Stimulated activated CD4-positive, alpha-beta T cell treated with anti-CD3 and anti-CD28 coated beads, Interleukin-15, amount 100 ng/mL, for 48 hours (primary cell): ENCODE results near the gene TRANK1.
A peak's percentile ranks its signal among the peaks of the same experiment; 100 is the strongest.
"Not testable (repeated sequence)": the region's sequence is repeated elsewhere in the genome, so short reads cannot be mapped to it uniquely, and the experiment has no call there.

Experiments used
- DNase-seq, 2 donors: peaks; one replicate each; pipeline ENCODE4 v3.0.0-alpha.2; 2020; ENCODE audit warnings: low read depth in 2 of 2

Gene TRANK1

DNA sequence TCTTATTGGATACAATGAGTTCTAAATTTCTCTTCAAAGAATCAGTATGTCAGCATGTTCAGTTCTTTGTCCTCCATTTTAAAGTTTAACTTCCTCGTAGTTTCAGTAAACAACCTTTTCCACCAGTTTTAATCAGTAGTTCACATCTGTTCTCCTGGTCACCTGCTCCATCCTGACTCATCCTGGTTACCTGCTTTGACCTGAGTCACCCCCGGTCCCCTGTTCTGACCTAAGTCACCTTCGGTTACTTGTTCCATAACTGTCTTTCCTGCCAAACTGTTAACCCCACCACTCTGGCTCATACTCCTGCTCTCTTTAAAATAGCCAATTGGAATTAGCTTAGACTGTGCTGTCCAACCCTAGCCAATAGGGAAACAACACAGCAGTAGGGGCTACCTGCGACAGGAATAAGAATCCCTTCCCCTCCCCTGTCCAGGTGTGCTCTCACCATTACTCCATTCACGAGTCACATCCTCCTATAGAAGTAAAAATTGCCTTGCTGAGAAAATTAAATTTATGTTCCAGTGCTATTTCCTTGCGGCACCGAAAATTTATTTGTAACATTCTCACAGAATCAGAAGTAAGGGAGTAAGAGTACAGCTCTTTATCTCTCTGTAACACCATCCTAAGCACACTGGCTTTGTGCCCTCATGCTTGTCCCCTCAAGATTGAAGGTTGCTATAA, 23.8 kb downstream of the TRANK1 start:
- DNase-seq, result no peak

DNA sequence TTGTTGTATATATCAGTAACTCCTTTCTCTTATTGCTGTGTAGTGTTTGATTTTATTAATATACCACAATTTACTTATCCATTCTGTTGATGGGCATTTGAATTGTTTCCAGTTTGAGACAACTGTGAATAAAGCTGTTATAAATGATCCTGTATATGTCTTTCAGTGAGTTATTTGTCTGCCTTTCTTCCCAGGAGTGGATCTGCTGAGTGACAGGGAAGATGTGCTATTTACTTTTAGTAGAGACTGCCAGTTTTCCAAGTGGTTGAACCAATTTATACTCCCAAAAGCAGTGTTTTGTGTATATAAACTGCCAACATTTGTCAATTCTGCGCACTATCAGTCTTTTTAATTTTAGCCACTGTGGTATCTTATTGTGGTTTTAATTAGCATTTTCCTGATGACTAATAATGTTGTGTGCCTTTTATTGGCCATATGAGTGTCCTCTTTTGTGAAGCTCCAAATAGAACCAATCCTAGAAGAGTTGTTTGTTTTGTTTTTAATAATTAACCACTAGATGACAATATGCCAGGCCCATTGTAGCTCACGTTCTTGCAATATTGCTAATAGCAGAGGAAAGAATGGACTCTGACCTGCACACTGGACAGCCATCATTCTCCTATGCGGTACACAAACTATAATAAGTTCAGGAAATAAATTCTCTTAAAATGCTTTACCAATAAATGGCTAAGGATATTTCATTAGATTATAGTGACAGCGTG, 25.3 kb downstream of the TRANK1 start:
- no peak for DNase-seq

DNA sequence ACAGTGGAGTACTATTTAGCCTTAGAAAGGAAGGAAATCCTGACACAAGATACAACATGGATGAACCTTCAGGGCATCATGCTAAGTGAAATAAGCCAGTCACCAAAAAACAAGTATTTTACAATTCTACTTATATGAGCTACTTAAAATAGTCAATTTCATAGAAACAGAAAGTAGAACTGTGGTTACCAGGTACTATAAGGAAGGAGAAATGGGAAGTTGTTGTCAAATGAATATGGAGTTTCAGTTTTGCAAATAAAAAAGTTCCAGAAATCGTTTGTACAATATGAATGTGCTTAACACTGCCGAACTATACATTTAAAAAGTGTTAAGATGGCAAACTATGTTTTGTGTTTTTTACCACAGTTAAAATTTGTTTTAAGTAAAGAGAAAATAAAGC, 26.8 kb downstream of the TRANK1 start:
- DNase-seq, result no peak

DNA sequence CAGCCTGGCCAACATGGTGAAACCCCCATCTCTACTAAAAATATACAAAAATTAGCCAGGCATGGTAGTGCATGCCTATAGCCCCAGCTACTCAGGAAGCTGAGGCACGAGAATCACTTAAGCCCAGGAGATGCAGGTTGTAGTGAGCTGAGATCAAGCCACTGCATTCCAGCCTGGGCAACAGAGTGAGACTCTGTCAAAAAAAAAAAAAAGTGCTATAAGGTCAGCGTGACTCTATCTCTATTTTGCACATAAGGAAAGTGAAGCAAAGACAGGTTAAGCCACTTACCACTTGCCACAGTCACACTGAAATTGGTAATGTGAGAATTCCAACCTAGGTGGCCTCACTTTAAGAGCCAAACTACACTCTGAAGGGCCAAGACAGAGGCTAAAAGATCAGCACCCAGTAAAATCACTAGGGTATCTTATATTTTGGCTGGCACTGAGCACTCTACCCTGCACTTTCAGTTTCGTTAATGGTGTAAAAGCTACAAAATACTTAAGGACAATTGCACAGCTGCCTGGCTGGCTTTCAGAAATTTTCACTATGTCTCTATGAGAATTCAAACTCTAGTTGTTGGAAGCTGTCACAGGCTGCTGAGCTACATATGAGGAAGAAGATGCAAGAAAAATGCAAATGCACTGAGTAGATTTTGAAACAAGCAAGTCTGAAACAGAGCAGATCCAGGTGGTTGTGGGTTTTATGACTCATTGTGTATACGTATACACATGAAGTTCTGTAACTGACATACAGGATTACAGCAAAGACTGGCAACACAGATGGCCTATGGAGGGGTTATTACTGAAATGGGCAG, 32.7 kb downstream of the TRANK1 start:
- DNase-seq, result no peak

DNA sequence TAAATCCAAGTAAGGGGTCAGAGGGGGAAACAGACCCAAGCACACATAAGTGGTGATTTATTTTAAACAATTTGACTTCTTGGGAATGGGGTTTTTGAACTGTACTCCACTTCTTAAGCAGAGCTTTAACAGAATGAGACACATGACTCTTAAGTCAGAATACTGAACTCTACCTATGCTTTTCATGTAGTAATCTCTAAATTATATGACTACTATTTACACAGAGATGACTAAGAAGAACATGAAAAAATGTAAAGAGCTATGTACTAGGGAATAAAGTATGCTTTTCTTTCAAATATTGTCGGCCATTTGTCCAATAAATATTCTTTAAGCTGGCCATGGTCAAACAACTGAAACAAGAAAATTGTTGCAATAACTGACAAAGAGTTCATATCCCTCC, 35.2 kb downstream of the TRANK1 start:
- DNase-seq, result no peak

DNA sequence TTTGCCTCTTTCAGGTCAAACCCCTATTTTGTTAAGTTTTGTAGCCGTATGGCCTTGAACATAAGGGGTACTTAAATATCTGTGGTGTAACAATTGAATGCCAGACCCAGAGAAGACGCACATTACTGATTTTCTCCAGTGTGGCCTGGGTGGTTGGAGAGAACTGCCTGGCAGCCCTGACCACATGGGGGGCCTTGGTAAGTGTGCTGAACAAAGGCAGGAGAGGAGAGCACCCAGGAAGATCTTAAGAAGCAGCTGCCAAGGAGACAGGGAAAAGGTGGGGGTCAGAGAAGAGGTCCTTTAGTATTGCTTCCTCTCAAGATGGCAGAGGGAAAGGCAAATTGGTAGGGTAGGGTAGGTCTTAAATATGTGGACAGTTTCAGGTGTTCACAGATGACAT, 35.7 kb downstream of the TRANK1 start:
- no peak for DNase-seq

DNA sequence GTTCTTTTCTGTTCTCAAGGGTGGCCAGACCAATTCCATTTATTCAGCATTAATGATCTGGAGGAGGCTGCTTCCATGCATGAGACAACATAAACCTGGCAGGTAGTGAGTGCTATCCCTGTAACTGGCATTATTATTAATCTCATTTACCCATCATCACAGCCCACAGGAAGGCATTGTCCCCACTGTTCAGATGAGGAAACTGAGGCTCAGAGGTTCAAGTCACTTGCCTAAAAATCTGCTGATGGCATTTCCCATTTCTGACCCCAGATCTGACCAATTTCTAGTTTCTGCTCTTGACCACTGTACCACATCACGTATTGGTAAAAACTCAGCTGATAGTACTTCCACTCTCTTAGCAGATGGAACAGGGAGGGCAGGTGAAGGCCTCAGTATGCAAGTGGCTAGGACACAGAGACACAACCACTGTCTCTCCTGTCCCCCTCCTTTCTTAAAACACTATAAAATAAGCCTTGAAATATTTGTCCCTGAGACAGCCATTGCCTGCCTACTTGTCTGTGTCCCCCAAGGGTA, 36.1 kb downstream of the TRANK1 start:
- DNase-seq, result no peak

DNA sequence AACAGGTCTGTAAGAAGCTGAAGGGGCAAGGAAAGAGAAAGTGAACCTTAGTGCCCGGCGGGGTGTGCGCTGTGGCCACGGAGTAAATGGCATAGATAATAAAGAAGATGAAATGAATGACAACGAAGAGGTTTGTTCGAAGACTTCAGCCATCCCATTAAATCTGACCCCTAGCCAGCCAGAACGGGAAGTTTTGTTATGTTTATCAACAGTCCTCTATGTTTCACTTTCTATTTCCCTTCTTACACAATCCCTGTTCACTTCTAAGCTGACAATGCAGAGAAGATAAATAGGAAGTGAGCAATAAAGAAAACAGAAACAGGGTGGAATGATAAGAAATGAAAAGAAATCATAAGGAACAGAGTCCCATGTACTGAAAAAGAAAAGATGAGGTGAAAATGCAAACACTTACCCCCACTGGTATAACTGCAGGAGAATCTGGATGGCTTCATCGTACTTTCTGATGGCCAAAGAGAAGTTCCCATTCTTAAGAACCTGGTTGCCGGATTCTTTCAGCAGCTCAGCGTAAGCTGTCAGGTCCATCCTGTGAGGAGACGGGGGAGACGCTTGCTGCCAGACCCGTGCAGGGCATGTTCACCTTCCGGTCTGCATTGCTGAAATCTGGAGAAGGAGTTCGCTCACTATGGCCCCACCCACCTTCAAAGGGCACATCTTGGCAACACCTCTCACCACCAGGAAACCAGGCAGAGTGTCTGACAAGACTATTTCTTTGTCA, 36.8 kb downstream of the TRANK1 start:
- DNase-seq, result peak; percentile 24 to 48

DNA sequence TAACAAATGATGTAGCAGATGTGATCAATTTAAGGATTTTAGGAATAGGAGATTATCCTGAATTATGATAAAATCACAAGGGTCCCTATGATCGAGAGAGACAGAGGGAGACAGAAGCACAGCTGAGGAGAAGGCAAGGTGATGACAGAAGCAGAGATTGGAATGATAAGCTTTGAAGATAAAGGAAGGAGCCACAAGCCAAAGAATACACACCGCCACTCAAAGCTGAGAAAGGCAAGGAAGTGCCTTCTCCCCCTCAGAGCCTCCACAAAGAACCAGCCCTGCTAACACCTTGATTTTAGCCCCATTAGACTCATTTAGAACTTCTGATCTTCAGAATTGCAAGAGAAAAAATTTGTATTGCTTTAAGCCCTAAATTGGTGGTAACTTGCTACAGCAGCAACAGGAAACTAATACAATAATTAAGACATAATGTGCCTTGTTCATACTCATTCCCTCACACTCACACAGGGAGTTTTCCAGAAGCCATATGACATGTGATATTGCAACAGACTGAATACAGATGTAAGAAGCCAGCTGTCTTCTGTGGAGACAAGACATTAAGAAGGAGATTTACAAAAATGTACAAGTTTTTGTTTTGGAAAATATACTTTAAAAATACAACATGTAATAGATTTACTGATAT, 38.2 kb downstream of the TRANK1 start:
- DNase-seq, result no peak

DNA sequence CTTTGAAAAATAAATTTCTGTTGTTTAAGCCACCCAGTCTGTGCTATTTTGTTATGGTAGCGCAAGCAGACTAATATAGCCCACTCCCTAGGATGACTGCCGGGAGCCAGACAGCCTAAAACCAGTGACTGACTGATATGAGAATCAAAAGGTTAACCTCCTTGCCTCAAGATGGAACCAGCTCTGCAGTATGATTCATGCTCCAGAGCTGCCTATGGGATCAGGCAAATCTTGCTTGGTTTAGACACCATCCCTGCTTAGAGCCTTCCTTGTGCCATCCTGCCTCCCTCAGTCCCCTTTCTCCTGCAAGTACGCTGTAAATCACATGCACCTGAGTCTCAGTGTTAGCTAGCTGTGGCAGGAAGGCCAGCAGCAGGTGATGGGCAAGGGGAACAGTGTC, 39.3 kb downstream of the TRANK1 start:
- no peak for DNase-seq

DNA sequence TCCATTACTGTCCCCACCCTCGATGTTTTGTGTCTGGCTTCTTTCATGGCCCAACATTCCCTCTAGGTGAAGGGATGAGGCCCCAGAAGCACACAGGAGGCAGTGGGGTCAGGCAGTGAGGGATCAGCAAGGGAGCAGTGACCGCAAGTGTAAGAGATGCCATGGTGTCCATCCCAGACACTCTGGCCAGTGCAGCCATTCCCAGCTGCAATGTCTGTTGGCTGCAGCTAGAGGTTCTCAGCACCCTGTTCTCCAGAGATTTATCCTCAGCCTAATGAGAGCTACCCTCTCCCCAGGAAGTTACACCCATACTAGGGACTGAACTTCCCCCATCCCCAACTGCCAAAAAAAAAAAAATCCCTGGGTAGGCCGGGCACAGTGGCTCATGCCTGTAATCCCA, 40.2 kb downstream of the TRANK1 start:
- no peak for DNase-seq

DNA sequence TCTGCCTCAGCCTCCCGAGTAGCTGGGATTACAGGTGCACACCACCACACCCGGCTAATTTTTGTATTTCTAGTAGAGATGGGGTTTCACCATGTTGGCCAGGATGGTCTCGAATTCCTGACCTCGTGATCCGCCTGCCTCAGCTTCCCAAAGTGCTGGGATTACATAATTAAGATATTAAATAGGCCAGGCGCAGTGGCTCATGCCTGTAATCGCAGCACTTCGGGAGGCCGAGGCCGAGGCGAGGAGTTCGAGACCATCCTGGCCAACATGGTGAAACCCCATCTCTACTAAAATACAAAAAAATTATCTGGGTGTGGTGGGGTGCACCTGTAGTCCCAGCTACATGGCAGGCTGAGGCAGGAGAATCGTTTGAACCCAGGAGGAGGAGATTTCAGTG, 40.8 kb downstream of the TRANK1 start:
- not testable (repeated sequence) for DNase-seq

DNA sequence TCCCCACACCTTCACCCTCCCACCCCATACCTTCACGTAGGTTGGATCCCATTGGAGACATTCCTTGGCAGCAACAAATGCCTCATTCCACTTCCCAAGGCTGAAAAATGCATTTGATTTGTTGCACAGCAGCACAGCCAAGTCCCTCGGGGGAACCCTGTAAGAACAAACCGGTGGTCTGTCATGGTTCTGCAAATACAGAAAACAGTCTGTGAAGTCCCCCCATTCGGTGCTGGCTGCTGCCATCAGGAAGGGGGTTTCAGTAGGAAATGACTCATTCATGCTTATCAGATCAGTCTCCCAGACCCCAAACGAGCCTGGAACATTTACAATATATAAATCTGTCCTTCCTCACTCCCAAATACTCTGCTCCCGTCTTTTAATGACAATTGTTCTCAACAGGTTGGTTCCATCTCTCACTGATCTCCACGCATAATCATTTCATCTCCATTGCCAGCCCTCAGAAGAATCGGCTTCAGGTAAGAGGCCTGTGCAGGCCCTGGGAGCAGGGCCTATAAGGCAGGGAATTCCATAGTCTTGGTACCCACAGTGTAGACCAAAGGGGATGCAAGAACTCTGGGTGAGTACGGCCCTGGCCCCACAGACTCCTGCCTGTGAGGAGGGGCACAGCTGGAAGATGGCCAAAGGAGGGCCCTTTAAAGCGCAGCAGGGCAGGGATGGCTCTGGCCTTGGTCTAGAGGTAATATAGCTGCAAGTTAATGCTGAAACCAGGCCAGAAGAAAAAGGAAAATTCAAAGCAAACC, 41.6 kb downstream of the TRANK1 start:
- DNase-seq, result no peak

DNA sequence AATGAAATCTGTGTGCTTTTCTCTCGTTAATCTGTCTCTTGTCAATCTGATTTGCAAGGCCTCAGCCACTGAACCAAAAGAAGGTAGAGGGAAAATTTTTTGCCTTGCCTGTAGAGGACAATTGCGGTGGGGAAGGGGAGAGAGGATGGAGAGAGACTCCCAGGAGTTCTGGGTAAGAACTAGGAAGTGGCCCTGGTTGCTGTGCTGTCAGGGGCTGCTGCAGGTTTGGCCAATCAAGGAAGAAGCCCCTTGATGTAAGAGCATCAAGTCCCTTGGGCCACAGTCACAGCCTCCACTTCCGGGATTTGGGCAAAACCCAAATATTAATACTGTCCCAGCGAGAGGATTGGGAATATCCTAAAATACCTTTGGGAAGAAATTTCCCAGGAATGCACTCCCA, 43.3 kb downstream of the TRANK1 start:
- no peak for DNase-seq

DNA sequence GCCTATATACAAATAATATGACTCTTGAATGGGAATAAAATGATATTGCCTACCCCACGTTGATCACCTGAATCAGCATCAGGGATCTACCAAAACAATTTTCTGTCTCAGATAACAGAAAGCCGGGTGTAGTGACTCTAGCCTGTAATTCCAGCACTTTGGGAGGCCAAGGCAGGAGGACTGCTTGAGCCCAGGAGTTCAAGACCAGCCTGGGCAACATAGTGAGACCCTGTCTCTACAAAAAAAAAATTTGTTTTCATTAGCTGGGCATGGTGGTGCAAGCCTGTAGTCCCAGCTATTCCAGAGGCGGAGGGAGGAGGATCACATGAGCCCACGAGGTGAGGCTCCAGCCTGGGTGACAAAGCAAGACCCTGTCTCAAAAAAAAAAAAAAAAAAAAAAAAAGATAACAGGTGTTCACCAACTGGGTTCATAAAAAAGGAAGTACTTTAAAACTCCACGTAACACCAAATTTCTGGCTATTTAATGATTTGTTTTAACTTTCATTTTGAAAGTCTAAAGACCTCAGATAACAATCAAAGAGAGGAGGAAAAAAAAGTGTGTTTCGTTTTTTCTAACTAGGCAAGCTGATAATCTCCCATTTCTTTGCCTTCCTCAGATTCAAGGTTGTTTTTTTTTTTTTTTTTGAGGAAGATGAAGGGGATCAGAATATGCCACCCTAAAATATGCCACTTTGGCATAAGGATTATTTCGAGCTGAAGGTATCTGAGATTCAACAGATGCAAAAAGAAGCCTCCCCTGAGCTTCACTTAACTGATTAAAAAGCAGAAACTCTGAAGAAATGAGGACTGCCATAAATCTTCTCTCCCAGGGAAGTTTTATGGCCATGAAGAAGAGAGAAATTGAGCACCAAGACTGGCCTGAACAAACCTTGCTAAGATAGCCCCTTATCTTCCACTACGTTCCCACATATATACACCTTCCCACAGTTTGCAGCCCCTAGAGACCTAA, 44.1 kb downstream of the TRANK1 start:
- DNase-seq, result no peak

DNA sequence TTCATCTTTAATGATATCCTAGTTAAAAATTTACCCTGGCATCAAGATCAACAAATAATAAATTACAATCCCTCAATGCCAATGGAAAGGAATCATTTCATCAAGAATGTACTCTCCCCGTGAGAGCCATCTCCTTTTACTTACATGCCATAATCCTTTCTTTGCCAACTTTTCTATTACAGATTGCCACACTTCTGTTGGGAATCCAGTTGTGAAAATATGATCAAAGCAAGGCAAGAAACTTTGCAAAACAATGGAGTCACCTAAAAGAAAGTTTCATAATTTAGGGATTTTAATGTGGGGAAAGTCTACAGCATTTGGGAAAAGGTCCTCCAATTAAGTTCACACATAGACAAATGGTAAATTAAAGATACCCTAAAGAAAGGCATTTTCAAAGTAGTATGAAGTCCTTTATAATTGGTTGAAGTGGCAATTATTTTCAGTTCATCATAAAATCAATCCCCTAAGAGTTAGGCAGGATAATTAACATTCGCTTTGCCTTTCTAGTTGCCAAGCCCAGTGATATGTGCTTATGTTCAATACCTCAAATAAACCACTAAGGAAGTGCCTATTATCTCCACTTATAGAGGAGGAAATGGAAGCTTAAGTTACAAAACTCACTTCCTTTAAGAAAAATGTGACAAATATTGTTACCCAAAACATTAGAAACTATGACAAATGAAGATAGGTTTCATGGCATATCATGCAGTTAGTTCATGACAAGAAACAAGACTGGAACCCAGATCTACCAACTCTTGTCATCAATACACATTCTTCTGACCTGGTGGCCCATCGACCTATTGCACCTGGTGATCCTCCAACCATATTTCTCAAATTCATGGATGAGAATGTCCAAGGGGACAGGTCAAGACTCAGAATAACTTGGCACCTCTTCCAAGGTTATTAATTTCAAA, 49.1 kb downstream of the TRANK1 start:
- no peak for DNase-seq

DNA sequence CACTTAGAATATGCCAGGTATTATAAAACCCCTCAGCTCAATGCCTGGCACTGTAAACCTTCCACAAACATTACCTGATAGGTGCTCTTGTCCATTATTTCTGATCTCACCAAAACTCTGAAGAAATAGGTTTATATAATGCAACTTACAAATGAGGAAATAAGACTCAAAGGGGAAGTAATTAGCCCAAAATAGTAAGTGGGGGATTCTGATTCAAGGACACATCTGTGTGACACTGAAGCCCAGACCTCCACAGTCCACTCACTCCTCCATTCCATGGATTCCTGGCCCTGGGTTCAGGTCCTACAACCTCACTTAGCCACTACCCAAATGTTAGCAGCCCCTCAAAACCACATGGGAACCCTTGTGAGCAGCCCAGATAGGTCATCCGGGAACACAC, 49.9 kb downstream of the TRANK1 start:
- DNase-seq, result no peak

DNA sequence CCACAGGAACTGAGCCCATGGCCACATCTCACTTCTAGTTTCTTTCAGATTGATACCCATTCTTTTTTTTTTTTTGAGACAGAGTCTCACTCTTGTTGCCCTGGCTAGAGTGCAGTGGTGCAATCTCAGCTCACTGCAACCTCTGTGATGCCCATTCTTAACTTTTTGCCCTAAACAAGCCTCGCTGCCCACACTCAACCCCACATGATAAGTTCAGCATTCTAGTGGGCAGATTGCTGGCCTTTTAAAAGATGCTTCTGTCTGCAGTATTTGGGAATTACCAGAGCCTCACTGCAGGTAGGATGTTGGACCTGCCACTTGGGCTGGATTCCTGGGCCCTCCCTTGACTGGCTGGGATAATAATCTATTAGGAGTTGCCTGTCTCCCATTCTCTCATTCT, 51.0 kb downstream of the TRANK1 start:
- no peak for DNase-seq
